ENCODE results near the gene SPATA2L.
"Not testable (repeated sequence)": the region's sequence is repeated elsewhere in the genome, so short reads cannot be mapped to it uniquely, and the experiment has no call there.

The SPATA2L gene

GRCh38 chr16:89678258-89678657 is 23.2 kb downstream of the SPATA2L start:
- no peaks in the 10 kb centered on the region for H3K27me3 ChIP-seq
- H3K9me3 ChIP-seq, result peaks cover 71% of the 10 kb centered on the region
- TF ChIP-seq Cebpa-rat (IDR thresholded peaks at IDR 0.05), result no peak
- H3K4me2 ChIP-seq, result no peak overlapping the region
- no peak overlapping the region for H3K4me3 ChIP-seq
- H4K20me1 ChIP-seq, result no peaks in the 10 kb centered on the region
- H3K27ac ChIP-seq, result no peak overlapping the region
- no peaks in the 10 kb centered on the region for H3K4me1 ChIP-seq
- peaks cover 34% of the 10 kb centered on the region for H3K36me3 ChIP-seq
- no peak overlapping the region for H3K9ac ChIP-seq

- Histone ChIP-seq H3K27ac (no peak overlapping the region), H3K4me2 (no peak overlapping the region), H3K9ac (no peak overlapping the region), H3K4me3 (no peak overlapping the region), H4K20me1 (no peaks in the 10 kb centered on the region), H3K27me3 (no peaks in the 10 kb centered on the region), H3K9me3 (peaks cover 25% of the 10 kb centered on the region), H3K36me3 (peaks cover 4% of the 10 kb centered on the region; the same call in 1 of the 2 replicates), H3K4me1 (peaks cover 20% of the 10 kb centered on the region)
- TF ChIP-seq Cebpa-rat (IDR thresholded peaks at IDR 0.05), result no peak
Measured at GRCh38 chr16:89672177-89672941, 29.1 kb downstream of the SPATA2L start.

GRCh38 chr16:89671565-89671964 is 29.9 kb downstream of the SPATA2L start:
- H3K27me3 ChIP-seq, H3K4me3 ChIP-seq, H3K36me3 ChIP-seq, H3K4me2 ChIP-seq, H3K9ac ChIP-seq, H4K20me1 ChIP-seq, H3K27ac ChIP-seq: not testable (repeated sequence)
- Histone ChIP-seq H3K9me3 (peaks cover 21% of the 10 kb centered on the region), H3K4me1 (peaks cover 21% of the 10 kb centered on the region)

- Histone ChIP-seq H3K4me3 (no peak overlapping the region), H3K27me3 (no peaks in the 10 kb centered on the region), H3K4me1 (peaks cover 21% of the 10 kb centered on the region), H3K36me3 (peaks cover 14% of the 10 kb centered on the region), H3K27ac (no peak overlapping the region), H3K4me2 (no peak overlapping the region), H4K20me1 (no peaks in the 10 kb centered on the region), H3K9ac (no peak overlapping the region), H3K9me3 (peaks cover 21% of the 10 kb centered on the region)
- no peak for TF ChIP-seq Cebpa-rat (IDR thresholded peaks at IDR 0.05)
Measured at GRCh38 chr16:89670496-89671431, 30.7 kb downstream of the SPATA2L start.

GRCh38 chr16:89669755-89670154 is 31.8 kb downstream of the SPATA2L start:
- Histone ChIP-seq H4K20me1 (no peaks in the 10 kb centered on the region), H3K9ac (no peak overlapping the region), H3K9me3 (peaks cover 19% of the 10 kb centered on the region), H3K4me2 (no peak overlapping the region), H3K4me3 (no peak overlapping the region), H3K4me1 (peaks cover 21% of the 10 kb centered on the region), H3K27me3 (no peaks in the 10 kb centered on the region), H3K36me3 (peaks cover 20% of the 10 kb centered on the region), H3K27ac (no peak overlapping the region)
- no peak for TF ChIP-seq Cebpa-rat (IDR thresholded peaks at IDR 0.05)

- Histone ChIP-seq H3K36me3 (peaks cover 28% of the 10 kb centered on the region), H3K4me3 (0 out of 2 replicates have a peak overlapping the region, but pooled peaks have one; percentile 22), H4K20me1 (no peaks in the 10 kb centered on the region), H3K9me3 (peaks cover 18% of the 10 kb centered on the region), H3K4me1 (peaks cover 21% of the 10 kb centered on the region), H3K9ac (peak overlapping the region; percentile 50), H3K27me3 (no peaks in the 10 kb centered on the region), H3K4me2 (peak overlapping the region; percentile 74), H3K27ac (peak overlapping the region; percentile 49; the same call in 1 of the 2 replicates)
- no peak for TF ChIP-seq Cebpa-rat (IDR thresholded peaks at IDR 0.05)
Measured at GRCh38 chr16:89668790-89669158, 32.7 kb downstream of the SPATA2L start.

- peaks cover 21% of the 10 kb centered on the region for H3K4me1 ChIP-seq
- H3K27ac ChIP-seq, result no peak overlapping the region
- H3K27me3 ChIP-seq, result no peaks in the 10 kb centered on the region
- peaks cover 18% of the 10 kb centered on the region for H3K9me3 ChIP-seq
- TF ChIP-seq Cebpa-rat (IDR thresholded peaks at IDR 0.05), result no peak
- peaks cover 40% of the 10 kb centered on the region for H3K36me3 ChIP-seq
- H3K4me3 ChIP-seq, result no peak overlapping the region
- H3K4me2 ChIP-seq, result peak overlapping the region; percentile 74
- H4K20me1 ChIP-seq, result no peaks in the 10 kb centered on the region
- no peak overlapping the region; the same call in 1 of the 2 replicates for H3K9ac ChIP-seq
Measured at GRCh38 chr16:89667633-89668032, 33.9 kb downstream of the SPATA2L start.

- not testable (repeated sequence) for H4K20me1 ChIP-seq, H3K4me2 ChIP-seq, H3K27ac ChIP-seq, H3K4me3 ChIP-seq, H3K27me3 ChIP-seq, H3K9ac ChIP-seq
- peaks cover 46% of the 10 kb centered on the region for H3K36me3 ChIP-seq
- H3K4me1 ChIP-seq, result peaks cover 21% of the 10 kb centered on the region
- H3K9me3 ChIP-seq, result peaks cover 18% of the 10 kb centered on the region
Measured at GRCh38 chr16:89667000-89667399, 34.5 kb downstream of the SPATA2L start.

GRCh38 chr16:89664238-89664637 is 37.3 kb downstream of the SPATA2L start:
- not testable (repeated sequence) for H3K27ac ChIP-seq, H3K9ac ChIP-seq, H3K4me3 ChIP-seq, H4K20me1 ChIP-seq, H3K27me3 ChIP-seq, H3K4me2 ChIP-seq
- Histone ChIP-seq H3K4me1 (peaks cover 24% of the 10 kb centered on the region), H3K9me3 (peaks cover 18% of the 10 kb centered on the region), H3K36me3 (peaks cover 71% of the 10 kb centered on the region)

GRCh38 chr16:89661215-89661614 is 40.3 kb downstream of the SPATA2L start:
- Histone ChIP-seq H3K27ac (no peak overlapping the region), H3K9me3 (peaks cover 11% of the 10 kb centered on the region), H3K36me3 (peaks cover 65% of the 10 kb centered on the region), H4K20me1 (peaks cover 7% of the 10 kb centered on the region), H3K4me1 (peaks cover 23% of the 10 kb centered on the region), H3K9ac (no peak overlapping the region), H3K27me3 (no peaks in the 10 kb centered on the region), H3K4me3 (no peak overlapping the region), H3K4me2 (no peak overlapping the region)
- no peak for TF ChIP-seq Cebpa-rat (IDR thresholded peaks at IDR 0.05)

Measured in BLaER1 (cell line).